Neural cell (in vitro differentiated cells): ENCODE data around the gene TIMP4.

Experiments
- CTCF ChIP-seq: fragments of 450-650 bp; IDR thresholded peaks from 2 replicates; pipeline ENCODE4 v1.5.1; 2014; ENCODE audit warnings: antibody characterized with exemption, mild to moderate bottlenecking, moderate library complexity; ENCODE audit not compliant: poor library complexity, severe bottlenecking
- EP300 ChIP-seq: fragments of 450-650 bp; conservative IDR thresholded peaks from 2 replicates; pipeline ENCODE4 v1.6.1; 2014; ENCODE audit warnings: antibody characterized with exemption, mild to moderate bottlenecking, moderate library complexity; ENCODE audit not compliant: poor library complexity, severe bottlenecking
- EZH2 ChIP-seq: fragments of 200-600, 300-800 bp; shearing (Covaris generic), sonication (generic); IDR thresholded peaks from 2 replicates; pipeline ENCODE4 v1.6.1; 2014; ENCODE audit warnings: antibody characterized with exemption, low read length, borderline replicate concordance, mild to moderate bottlenecking; ENCODE audit not compliant: insufficient read depth, poor library complexity, severe bottlenecking
- POLR2AphosphoS5 ChIP-seq: IDR thresholded peaks from 2 replicates; pipeline ENCODE4 v1.6.1; 2012
- RAD21 ChIP-seq: fragments of 450-650 bp; conservative IDR thresholded peaks from 2 replicates; pipeline ENCODE4 v1.6.1; 2014; ENCODE audit warnings: antibody characterized with exemption, mild to moderate bottlenecking, moderate library complexity
- REST ChIP-seq: IDR thresholded peaks from 2 replicates; pipeline ENCODE4 v1.6.1; 2012; ENCODE audit warnings: borderline replicate concordance

- TF ChIP-seq POLR2AphosphoS5 (no peak), EP300 (no peak), EZH2 (no peak), CTCF (no peak), RAD21 (no peak), REST (no peak)
Measured at GRCh38 chr3:12115849-12116248, 42.9 kb downstream of the TIMP4 start.
